ENCODE results near the gene AMACR. TPM values are rescaled to one million over a fixed set of nuclear protein-coding genes. Genes with fewer than 3 reads are reported as not detected.

The AMACR gene
- 4.6 and 6.8 TPM in 2 replicates for total RNA-seq (2012; rRNA removed)

- peaks cover 15% of the 10 kb centered on the region for H3K36me3 ChIP-seq (ENCODE audit: insufficient read depth, low read length)
- H3K27me3 ChIP-seq (ENCODE audit: control insufficient read depth, insufficient read depth, low read length) = no peaks in the 10 kb centered on the region
- H3K9ac ChIP-seq (ENCODE audit: low read depth, low read length) = peak within 1 kb of the TSS; percentile 91
- no peaks in the 10 kb centered on the region for H3K9me3 ChIP-seq (replicated peaks; ENCODE audit: low read length)
- H3K4me3 ChIP-seq (ENCODE audit: low read length) = peak within 1 kb of the TSS; percentile 96
- peak within 1 kb of the TSS; percentile 98 for H3K4me2 ChIP-seq (ENCODE audit: low read length)
- H3K4me1 ChIP-seq (ENCODE audit: control insufficient read depth, insufficient read depth, low read length) = peaks cover 22% of the 10 kb centered on the region
Measured at GRCh38 chr5:34007621-34008600, at the start of gene AMACR. Gene AMACR (minus strand): TSS chr5:34008050. CDS start chr5:34008019, 31 bp downstream.

- no peaks in the 10 kb centered on the region for H3K36me3 ChIP-seq (ENCODE audit: insufficient read depth, low read length)
- no peak overlapping the region for H3K4me2 ChIP-seq (ENCODE audit: low read length)
- H3K9ac ChIP-seq (ENCODE audit: low read depth, low read length) = no peak overlapping the region
- H3K9me3 ChIP-seq (replicated peaks; ENCODE audit: low read length) = no peaks in the 10 kb centered on the region
- H3K4me3 ChIP-seq (ENCODE audit: low read length) = no peak overlapping the region
- peaks cover 16% of the 10 kb centered on the region for H3K4me1 ChIP-seq (ENCODE audit: control insufficient read depth, insufficient read depth, low read length)
- no peaks in the 10 kb centered on the region for H3K27me3 ChIP-seq (ENCODE audit: control insufficient read depth, insufficient read depth, low read length)
Measured at GRCh38 chr5:34057569-34057968, 49.7 kb upstream of the AMACR start.

- H3K36me3 ChIP-seq (ENCODE audit: insufficient read depth, low read length) = no peaks in the 10 kb centered on the region
- no peak overlapping the region for H3K4me2 ChIP-seq (ENCODE audit: low read length)
Measured at GRCh38 chr5:34057118-34057517, 49.3 kb upstream of the AMACR start.

GRCh38 chr5:34055667-34056066 lies 47.8 kb upstream of the AMACR start:
- no peak overlapping the region for H3K4me2 ChIP-seq (ENCODE audit: low read length)
- no peaks in the 10 kb centered on the region for H3K27me3 ChIP-seq (ENCODE audit: control insufficient read depth, insufficient read depth, low read length)
- no peaks in the 10 kb centered on the region for H3K9me3 ChIP-seq (replicated peaks; ENCODE audit: low read length)
- H3K36me3 ChIP-seq (ENCODE audit: insufficient read depth, low read length) = no peaks in the 10 kb centered on the region
- H3K4me3 ChIP-seq (ENCODE audit: low read length) = no peak overlapping the region
- H3K4me1 ChIP-seq (ENCODE audit: control insufficient read depth, insufficient read depth, low read length) = peaks cover 26% of the 10 kb centered on the region
- no peak overlapping the region for H3K9ac ChIP-seq (ENCODE audit: low read depth, low read length)

More at GRCh38 chr5:34057118-34057517, 49.3 kb upstream of the AMACR start:
- H3K9ac ChIP-seq (ENCODE audit: low read depth, low read length) = no peak overlapping the region
- no peaks in the 10 kb centered on the region for H3K27me3 ChIP-seq (ENCODE audit: control insufficient read depth, insufficient read depth, low read length)
- H3K4me3 ChIP-seq (ENCODE audit: low read length) = no peak overlapping the region
- peaks cover 21% of the 10 kb centered on the region for H3K4me1 ChIP-seq (ENCODE audit: control insufficient read depth, insufficient read depth, low read length)
- H3K9me3 ChIP-seq (replicated peaks; ENCODE audit: low read length) = no peaks in the 10 kb centered on the region

GRCh38 chr5:34054400-34054729 lies 46.5 kb upstream of the AMACR start:
- no peak overlapping the region for H3K4me3 ChIP-seq (ENCODE audit: low read length)
- peaks cover 26% of the 10 kb centered on the region for H3K4me1 ChIP-seq (ENCODE audit: control insufficient read depth, insufficient read depth, low read length)
- H3K9me3 ChIP-seq (replicated peaks; ENCODE audit: low read length) = no peaks in the 10 kb centered on the region
- H3K4me2 ChIP-seq (ENCODE audit: low read length) = no peak overlapping the region
- no peak overlapping the region for H3K9ac ChIP-seq (ENCODE audit: low read depth, low read length)
- no peaks in the 10 kb centered on the region for H3K36me3 ChIP-seq (ENCODE audit: insufficient read depth, low read length)
- no peaks in the 10 kb centered on the region for H3K27me3 ChIP-seq (ENCODE audit: control insufficient read depth, insufficient read depth, low read length)

GRCh38 chr5:34053571-34054399 lies 45.9 kb upstream of the AMACR start:
- no peak overlapping the region for H3K9ac ChIP-seq (ENCODE audit: low read depth, low read length)
- H3K4me3 ChIP-seq (ENCODE audit: low read length) = peak overlapping the region; percentile 13

GRCh38 chr5:34053133-34053532 lies 45.3 kb upstream of the AMACR start:
- H3K4me1 ChIP-seq (ENCODE audit: control insufficient read depth, insufficient read depth, low read length) = peaks cover 26% of the 10 kb centered on the region
- H3K9ac ChIP-seq (ENCODE audit: low read depth, low read length) = peak overlapping the region; percentile 63
- H3K36me3 ChIP-seq (ENCODE audit: insufficient read depth, low read length) = no peaks in the 10 kb centered on the region
- peak overlapping the region; percentile 46 for H3K4me2 ChIP-seq (ENCODE audit: low read length)
- H3K9me3 ChIP-seq (replicated peaks; ENCODE audit: low read length) = no peaks in the 10 kb centered on the region
- H3K27me3 ChIP-seq (ENCODE audit: control insufficient read depth, insufficient read depth, low read length) = no peaks in the 10 kb centered on the region
- H3K4me3 ChIP-seq (ENCODE audit: low read length) = peak overlapping the region; percentile 13

More at GRCh38 chr5:34053571-34054399, 45.9 kb upstream of the AMACR start:
- H3K27me3 ChIP-seq (ENCODE audit: control insufficient read depth, insufficient read depth, low read length) = no peaks in the 10 kb centered on the region
- peaks cover 26% of the 10 kb centered on the region for H3K4me1 ChIP-seq (ENCODE audit: control insufficient read depth, insufficient read depth, low read length)
- peak overlapping the region; percentile 45 for H3K4me2 ChIP-seq (ENCODE audit: low read length)
- H3K36me3 ChIP-seq (ENCODE audit: insufficient read depth, low read length) = no peaks in the 10 kb centered on the region
- H3K9me3 ChIP-seq (replicated peaks; ENCODE audit: low read length) = no peaks in the 10 kb centered on the region

- peaks cover 39% of the 10 kb centered on the region for H3K4me1 ChIP-seq (ENCODE audit: control insufficient read depth, insufficient read depth, low read length)
- H3K4me3 ChIP-seq (ENCODE audit: low read length) = no peak overlapping the region
- H3K36me3 ChIP-seq (ENCODE audit: insufficient read depth, low read length) = no peaks in the 10 kb centered on the region
- no peaks in the 10 kb centered on the region for H3K27me3 ChIP-seq (ENCODE audit: control insufficient read depth, insufficient read depth, low read length)
- H3K4me2 ChIP-seq (ENCODE audit: low read length) = no peak overlapping the region
- no peaks in the 10 kb centered on the region for H3K9me3 ChIP-seq (replicated peaks; ENCODE audit: low read length)
- no peak overlapping the region for H3K9ac ChIP-seq (ENCODE audit: low read depth, low read length)
Measured at GRCh38 chr5:34051374-34051980, 43.6 kb upstream of the AMACR start.

- Histone ChIP-seq H3K27me3 (ENCODE audit: control insufficient read depth, insufficient read depth, low read length) (no peaks in the 10 kb centered on the region), H3K4me1 (ENCODE audit: control insufficient read depth, insufficient read depth, low read length) (peaks cover 48% of the 10 kb centered on the region), H3K4me2 (ENCODE audit: low read length) (no peak overlapping the region), H3K4me3 (ENCODE audit: low read length) (no peak overlapping the region), H3K9ac (ENCODE audit: low read depth, low read length) (no peak overlapping the region), H3K36me3 (ENCODE audit: insufficient read depth, low read length) (no peaks in the 10 kb centered on the region), H3K9me3 (replicated peaks; ENCODE audit: low read length) (no peaks in the 10 kb centered on the region)
Measured at GRCh38 chr5:34047774-34048572, 40.1 kb upstream of the AMACR start.

GRCh38 chr5:34047143-34047542 lies 39.3 kb upstream of the AMACR start:
- Histone ChIP-seq H3K9ac (ENCODE audit: low read depth, low read length) (no peak overlapping the region), H3K9me3 (replicated peaks; ENCODE audit: low read length) (no peaks in the 10 kb centered on the region), H3K4me3 (ENCODE audit: low read length) (no peak overlapping the region), H3K36me3 (ENCODE audit: insufficient read depth, low read length) (no peaks in the 10 kb centered on the region), H3K4me2 (ENCODE audit: low read length) (no peak overlapping the region), H3K4me1 (ENCODE audit: control insufficient read depth, insufficient read depth, low read length) (peaks cover 40% of the 10 kb centered on the region), H3K27me3 (ENCODE audit: control insufficient read depth, insufficient read depth, low read length) (no peaks in the 10 kb centered on the region)
